GM21526 (cell line): ENCODE results near the gene UBE2C.
"Not testable (repeated sequence)": the region's sequence is repeated elsewhere in the genome, so short reads cannot be mapped to it uniquely, and the experiment has no call there.

Experiments used
- ATAC-seq: cut with Tn5 transposase; IDR thresholded peaks from one replicate; pipeline ENCODE4 v1.9.1; 2021; ENCODE audit warnings: moderate library complexity; ENCODE audit not compliant: unreplicated experiment, low FRiP score

The UBE2C gene

DNA sequence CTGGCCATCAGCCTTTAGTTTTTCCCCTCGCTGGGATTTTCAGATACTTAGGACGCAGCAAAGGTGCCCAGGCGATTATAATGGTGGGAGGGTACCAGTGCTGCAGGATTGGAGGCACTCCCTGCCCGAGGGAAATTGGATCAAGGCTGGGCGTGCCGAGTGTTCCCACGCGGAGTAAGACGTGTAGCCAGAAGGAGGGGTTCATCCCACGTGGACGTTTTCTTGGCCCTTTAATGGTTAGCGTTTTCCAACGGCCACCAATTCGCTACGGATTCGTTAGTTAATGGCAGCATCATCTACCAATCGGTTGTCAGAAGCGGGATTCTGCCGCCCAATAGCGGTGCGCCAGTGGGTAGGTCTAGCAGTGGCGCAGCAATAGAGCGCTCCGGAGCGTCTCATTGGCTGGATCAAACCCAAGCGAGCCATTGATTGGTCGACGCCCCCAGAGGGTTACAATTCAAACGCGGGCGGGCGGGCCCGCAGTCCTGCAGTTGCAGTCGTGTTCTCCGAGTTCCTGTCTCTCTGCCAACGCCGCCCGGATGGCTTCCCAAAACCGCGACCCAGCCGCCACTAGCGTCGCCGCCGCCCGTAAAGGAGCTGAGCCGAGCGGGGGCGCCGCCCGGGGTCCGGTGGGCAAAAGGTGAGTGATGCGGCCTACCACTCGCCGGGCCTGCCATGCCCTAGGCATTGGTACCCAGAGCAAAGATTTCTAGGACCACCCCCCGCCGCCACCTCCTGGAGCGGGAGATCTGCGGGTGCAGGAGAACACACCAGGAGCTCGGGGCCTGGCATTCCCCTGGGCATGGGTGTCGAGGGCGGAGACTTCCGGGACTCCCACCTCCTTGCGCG, at the start of gene UBE2C:
TSS of gene UBE2C (plus strand) at position 488 of the 849 bp plus-strand sequence. CDS start at position 540, 52 bp downstream.
- peak; percentile 95 for ATAC-seq

DNA sequence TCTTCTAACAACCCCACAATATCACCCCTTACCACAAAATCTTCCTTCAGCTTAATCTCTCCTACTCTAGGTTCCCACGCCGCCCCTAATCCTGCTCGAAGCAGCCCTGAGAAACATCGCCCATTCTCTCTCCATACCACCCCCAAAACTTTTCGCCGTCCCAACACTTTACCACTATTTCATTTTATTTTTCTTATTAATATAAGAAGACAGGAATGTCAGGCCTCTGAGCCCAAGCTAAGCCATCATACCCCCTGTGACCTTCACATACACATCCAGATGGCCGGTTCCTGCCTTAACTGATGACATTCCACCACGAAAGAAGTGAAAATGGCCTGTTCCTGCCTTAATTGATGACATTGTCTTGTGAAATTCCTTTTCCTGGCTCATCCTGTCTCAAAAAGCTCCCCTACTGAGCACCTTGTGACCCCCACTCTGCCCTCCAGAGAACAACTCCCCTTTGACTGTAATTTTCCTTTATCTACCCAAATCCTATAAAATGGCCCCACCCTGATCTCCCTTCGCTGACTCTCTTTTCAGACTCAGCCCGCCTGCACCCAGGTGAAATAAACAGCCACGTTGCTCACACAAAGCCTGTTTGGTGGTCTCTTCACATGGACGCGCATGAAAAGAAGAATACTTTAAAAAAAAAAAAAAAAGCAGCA, 47.7 kb upstream of the UBE2C start:
- ATAC-seq = not testable (repeated sequence)

- ATAC-seq = no peak
Measured at GRCh38 chr20:45765307-45765875, 47.1 kb upstream of the UBE2C start.

DNA sequence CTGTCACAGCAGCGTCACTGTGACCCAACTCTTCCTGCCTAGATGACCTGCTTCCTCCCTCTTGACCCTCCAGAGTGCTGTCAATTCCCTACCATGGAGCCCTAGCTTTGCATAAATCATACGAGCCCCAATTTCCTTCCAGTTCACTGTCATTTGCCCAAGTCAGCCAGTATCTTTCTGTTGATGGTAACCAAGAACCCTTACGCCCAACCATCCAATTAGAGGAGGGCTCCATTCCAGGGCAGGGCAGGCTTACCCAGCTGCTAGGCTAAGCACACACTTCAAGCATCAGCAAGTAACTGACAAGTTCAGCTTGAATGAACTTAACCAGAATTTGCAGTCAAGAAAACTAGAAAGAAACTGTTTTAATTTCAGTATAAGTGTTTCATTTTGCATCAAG, 46.5 kb upstream of the UBE2C start:
- ATAC-seq = no peak

- ATAC-seq = no peak
Measured at GRCh38 chr20:45768479-45768878, 44.0 kb upstream of the UBE2C start.

DNA sequence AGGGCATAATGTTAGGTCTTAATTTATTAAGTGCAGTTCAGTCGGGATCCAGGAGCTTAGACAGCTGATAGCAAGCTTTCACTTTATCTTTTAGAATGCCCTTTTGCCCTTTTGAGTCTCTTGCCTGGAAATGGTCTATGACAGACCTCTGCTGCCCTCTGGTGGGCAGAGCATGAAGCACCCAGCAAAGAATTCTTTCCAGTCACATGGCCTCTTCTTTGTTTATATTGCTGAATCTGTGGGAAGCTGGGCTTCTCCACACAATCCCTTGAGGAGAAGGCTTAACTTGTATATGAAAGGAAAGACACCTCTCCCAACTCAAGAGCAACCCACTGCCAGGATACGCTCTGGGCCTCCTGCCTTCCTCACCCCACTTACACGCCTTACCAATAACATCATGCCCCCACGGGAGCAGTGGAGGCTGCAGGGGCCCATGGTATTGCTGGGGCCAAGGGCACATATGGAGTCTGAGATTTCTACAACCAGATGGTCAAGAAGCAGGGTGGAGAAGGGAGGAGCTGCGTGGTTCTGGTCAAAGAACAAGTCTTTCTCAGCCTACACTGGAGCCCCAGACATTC, 41.2 kb upstream of the UBE2C start:
- no peak for ATAC-seq

GRCh38 chr20:45772693-45773092, 39.8 kb upstream of the UBE2C start:
- ATAC-seq = no peak

DNA sequence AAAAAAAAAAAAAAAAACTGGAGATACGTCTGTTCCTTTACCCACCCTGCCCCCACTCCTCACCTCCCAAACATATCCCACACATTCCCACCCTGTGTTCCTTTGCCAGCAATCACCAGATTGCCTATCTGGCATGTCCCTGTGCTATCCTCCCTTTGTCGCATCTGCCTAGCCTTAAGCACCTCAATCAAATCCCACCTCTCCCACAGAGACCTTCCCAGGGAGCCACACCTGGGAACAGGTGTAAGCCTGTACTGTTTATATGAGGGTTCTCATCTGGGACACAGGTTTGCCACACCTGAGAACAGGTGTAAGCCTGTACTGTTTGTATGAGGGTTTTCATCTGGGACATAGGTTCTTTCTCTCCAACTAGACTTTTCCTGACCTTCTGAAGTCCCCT, 37.5 kb upstream of the UBE2C start:
- ATAC-seq = no peak

DNA sequence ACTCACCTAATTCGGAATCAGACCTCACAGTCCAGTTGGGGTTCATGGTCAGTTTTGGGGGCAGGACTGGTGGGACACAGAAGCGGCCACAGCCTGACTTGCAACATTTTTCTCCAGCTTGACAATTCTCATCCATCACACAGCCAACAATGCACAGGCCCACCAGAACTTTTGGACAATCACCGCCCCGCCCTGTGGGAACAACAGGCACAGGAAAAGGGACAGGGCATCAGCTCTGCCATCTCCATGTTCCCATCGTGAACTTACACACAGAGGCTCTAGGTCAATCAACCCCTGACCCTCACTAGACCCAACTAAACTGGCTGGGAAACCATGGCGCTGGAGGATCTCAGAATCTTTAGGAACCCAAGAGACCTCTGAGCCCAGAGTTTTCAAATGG, 37.0 kb upstream of the UBE2C start:
- ATAC-seq = no peak

DNA sequence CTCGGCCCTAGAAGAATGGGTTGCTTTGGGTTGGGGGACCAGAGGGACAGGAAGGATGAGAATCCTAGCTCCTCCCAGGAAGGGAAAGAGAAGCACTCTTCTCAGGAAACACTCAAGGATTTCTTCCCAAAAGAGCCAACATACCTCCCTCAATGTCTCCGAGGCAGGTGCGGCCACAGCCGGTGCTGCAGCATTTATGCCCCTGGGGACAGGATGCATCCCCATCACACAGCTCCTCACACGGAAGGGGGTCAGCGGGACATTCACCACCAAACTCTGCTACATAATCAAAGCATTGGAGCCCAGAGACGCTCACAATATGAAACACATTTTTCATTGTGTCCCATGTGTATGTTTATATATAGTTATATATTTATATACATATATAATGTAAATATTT, 35.5 kb upstream of the UBE2C start:
- no peak for ATAC-seq

DNA sequence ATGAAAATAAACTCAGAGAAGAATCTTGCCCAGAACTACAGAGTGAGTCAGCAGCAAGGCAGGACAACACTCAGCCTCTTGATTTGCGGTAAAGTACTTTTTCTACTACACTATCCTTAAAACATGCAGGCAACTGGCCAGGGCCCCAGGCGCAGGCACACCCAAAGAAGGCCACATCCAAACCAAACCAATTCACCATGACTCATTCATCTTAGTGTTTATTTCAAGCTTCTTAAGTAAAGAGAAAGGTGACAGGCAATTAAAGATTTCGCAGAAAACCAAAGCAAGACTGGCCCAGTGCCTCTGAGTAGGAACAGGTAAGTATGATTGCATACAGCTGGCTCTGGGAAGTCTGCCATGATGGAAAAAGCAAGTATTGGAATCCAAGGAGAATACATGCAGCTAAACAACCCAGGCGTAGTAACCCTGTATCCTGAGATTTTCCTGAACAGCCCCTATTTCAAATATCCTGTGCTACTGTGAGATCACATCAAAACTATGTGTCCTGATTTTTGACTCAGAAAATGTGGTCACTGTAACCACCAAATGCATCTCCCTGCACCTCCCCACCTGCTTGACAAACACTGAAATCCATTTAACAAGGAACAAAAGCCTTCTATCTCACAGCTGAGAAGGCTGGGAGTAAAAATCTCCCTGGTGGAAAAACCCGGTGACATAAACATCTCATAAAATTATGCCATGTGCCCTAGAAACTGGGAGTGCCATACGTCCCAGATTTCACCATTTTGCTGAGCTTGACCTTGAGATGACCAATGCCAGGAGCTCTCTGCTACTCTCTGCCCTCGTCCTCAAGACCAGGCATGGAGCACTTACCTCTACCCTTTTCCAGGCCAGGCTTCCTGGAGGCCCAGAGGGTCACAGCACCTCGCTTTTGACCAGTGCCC, 33.2 kb upstream of the UBE2C start:
- ATAC-seq = no peak

GRCh38 chr20:45780159-45780558, 32.3 kb upstream of the UBE2C start:
- ATAC-seq = no peak

DNA sequence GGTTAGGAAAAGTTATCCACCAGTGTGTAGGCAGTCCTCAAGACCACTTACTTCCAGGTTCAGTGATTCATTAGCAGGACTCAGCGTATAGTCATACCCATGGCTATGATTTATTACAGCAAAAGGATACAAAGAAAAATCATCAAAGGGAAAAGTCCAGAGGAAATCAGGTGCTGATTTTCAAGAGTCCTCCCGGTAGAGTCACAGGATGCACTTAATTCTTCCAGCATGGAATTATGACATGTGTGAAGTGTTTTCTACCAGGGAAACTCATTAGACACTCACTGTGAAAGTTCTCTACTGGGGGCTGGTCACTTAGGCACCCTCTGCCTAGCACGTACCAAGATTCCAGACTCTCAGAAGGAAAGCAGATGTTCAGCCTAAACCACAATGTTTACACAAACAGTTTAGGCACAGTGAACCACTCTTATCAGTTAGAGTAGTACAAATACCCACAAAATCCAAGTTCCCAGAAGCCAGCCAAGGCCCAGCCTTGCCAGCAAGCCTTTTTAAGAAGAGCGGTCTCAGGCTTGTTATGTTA, 31.0 kb upstream of the UBE2C start:
- no peak for ATAC-seq

- no peak for ATAC-seq
Measured at GRCh38 chr20:45782890-45783289, 29.6 kb upstream of the UBE2C start.

GRCh38 chr20:45783656-45784294, 28.7 kb upstream of the UBE2C start:
- no peak for ATAC-seq

DNA sequence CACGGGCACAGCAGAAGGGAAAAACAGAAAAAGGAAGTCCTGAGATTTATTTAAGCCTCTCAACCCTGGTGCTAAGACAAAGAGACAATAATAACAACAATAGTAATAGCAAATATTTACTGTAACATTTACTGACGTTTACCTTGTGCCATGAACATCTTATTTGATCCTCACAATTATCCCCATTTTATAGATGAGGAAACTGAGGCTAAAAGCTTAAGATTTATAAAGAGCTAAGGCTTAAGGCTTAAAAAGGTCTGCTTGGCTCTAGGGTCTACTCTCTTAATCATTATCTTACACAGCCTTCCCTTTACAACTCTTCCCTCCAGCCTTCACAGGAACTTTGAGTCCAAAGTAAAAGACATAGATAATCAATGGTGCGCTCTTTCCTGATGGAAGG, 24.1 kb upstream of the UBE2C start:
- no peak for ATAC-seq

- ATAC-seq = peak; percentile 9
Measured at GRCh38 chr20:45792317-45793118, 19.9 kb upstream of the UBE2C start.

GRCh38 chr20:45796337-45797065, 15.9 kb upstream of the UBE2C start:
- ATAC-seq = no peak
